Astrocyte of the hippocampus (primary cell): ENCODE measurements around the gene ABCD2.
"Not testable (repeated sequence)": the region's sequence is repeated elsewhere in the genome, so short reads cannot be mapped to it uniquely, and the experiment has no call there.

Source experiments
- DNase-seq: peaks from one replicate; pipeline ENCODE4 v3.0.0; 2011; ENCODE audit warnings: low read depth, low spot score

Gene ABCD2

GRCh38 chr12:39612250-39612649 is 7.4 kb downstream of the ABCD2 start:
- DNase-seq, result no peak

DNA sequence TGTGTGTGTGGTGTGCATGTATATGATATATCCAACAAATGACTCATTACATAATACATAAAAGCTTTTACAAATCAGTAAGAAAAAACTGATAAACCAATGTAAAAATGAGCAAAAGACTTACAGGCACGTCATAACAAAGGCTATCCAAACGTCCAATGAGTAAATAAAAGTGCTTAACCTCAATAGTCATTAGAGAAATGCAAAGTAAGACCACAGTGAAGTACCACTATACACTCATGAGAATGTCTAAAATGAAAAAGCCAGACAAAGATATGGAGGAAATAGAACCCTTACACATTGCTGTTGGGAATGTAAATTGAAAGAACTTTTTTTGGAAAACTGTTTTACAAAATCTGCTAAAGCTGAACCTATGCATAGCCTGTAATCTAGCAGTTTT is 7.8 kb downstream of the ABCD2 start:
- no peak for DNase-seq

DNA sequence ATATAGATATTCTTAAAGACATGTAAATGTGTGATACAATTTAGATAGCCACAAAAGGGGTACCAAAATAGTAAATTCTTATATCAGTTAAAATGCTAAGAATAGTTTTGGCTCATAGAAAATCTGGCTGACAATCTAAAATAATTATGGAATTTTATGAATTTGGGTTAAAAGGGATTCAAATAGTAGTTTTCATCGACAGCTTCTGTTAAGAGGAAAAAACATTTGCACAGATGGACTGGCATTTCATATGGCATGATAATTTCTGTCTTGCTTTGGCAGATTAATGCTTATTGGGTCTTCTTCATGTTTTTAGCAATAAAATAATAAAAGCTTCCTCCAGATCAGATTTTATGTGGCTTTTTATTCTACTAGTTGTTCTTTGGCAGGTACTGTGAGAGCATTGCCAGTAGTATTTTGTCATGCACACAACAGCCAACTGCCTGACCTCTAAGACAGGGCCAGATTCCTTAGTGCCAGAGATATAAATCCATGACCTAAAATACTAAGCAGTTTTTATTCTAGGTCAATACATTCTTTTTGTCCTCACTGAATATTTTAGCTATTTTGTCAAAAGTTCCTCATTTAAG is 9.1 kb downstream of the ABCD2 start:
- DNase-seq, result no peak

GRCh38 chr12:39606712-39607423 is 12.7 kb downstream of the ABCD2 start:
- no peak for DNase-seq

DNA sequence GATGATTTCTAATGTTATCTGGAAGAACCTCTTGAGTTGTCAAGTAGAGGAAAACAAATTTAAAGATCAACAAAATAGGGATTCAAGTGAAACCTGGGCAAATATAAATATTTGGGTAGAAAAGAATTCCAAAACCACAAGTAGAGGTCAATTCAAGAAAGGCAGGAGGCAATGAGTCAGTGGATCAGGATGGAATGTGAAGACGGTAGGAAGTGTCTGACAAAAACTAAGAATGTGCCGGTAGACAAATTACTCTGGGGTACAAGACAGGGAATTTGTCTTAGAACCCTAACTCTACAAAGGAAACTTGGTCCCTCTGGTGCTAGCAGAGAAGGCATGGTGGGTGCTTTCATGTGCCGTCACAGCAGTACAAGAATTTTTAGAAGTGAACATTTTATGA is 13.6 kb downstream of the ABCD2 start:
- DNase-seq, result peak; percentile 56

DNA sequence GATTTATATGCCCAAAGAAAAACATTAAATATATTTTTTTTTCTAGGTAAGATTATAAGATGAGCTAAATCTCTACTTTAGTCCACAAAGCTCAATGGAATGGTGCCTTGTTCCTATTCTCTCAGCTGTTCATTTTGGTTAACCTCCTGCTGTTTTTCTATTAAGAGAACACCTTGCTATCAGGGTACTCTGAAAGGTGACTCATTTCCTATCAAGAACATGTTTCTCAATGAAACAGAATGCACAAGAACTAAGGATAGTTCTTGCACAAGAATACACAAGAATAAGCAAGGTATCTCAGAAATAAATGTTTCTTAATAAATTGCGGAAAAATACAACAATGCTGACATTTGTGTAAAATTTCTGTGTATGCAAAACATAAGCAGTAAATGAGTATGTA is 14.1 kb downstream of the ABCD2 start:
- peak; percentile 21 for DNase-seq

DNA sequence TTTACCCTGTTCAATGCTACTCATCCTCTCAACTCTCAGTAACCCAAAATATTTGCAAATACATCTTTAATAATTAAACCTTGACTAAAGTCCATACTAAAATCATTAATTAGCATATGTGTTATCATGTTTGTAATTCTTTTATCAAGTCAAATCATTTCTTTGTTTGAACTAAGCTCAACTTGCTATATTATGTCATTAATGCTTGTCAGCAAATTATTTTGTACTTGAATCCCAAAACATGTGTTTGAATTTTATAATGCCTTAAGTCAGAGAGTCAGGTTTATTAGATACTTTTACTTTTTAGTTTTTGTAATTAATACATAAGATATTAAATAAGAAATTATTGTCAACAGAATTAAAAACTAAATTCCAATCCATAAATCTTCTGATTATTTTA is 16.5 kb downstream of the ABCD2 start:
- no peak for DNase-seq

- DNase-seq, result not testable (repeated sequence)
Measured at GRCh38 chr12:39601951-39602350, 17.7 kb downstream of the ABCD2 start.

DNA sequence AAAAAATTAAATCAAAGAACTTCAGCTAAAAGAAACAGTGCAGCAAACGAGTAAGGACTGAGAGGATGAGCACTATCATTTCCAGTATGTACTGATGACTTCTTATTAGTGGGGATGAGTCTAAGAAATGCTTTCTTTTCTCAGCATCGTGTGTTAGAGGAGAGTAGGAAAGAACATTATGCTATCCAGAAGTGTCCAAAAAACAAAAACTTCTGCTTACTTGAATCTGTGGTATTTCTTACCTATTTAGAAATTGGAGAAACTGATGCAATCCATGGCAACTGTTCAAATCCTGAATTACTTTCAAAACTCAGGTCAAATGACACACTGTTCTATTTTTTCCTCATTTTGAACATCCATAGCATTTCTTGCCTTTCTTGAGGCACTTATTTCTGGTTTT is 23.7 kb downstream of the ABCD2 start:
- no peak for DNase-seq

DNA sequence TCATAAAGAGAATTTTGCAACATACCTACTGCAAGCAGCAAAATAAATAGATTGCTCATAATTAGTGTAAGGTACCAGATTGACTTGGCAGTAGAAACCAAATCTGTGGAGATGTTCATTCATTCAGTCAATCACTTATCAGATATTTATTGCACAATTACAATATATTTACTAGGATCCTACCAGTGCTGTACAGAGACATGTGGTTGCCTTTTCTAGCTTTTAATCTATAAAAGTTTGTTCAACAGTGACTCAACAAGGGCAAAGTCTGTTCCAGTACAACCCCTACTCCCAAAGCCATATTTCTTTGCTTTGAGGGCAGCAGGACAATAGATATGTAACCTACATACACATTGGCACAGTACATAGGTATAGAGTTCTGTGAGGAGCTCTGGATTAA is 27.3 kb downstream of the ABCD2 start:
- DNase-seq, result no peak

GRCh38 chr12:39588348-39588747 is 31.3 kb downstream of the ABCD2 start:
- DNase-seq, result no peak

DNA sequence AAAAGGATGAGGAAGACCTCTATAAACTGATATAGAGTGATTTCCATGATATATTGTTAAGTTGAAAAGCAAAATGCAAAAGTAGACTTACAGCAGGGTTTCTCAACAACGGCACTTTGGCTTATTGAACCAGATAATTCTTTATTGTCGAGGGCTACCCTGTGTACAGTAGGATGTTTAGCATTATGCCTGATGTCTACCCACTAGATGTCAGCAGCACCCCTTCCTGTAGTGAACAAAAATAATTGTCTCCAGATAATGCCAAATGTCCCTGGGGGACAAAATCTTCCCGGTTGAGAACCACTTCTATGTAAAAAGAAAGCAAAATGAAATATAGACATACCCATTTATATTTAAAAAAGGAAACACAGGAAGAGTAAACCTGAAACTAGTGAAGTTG is 32.4 kb downstream of the ABCD2 start:
- no peak for DNase-seq

- peak; percentile 9 for DNase-seq
Measured at GRCh38 chr12:39586816-39587215, 32.8 kb downstream of the ABCD2 start.

DNA sequence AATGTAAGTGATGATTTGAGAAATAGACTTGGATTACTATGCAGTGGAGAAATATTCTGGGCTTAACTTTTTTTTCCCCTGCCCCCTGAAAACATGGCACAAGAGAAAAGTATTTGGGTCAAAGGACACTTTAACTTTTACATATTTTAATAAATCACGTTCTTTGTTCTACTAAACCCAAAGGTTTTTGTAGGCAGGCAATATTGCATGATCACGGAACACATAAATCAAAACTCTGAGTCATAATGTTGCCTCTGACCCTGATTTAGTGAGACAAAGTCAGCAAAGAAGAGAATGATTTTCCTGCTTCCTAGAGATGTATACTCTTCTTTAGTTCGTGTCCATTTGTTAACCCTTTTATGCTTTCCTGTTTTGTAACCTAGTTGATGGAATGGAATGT is 38.0 kb downstream of the ABCD2 start:
- no peak for DNase-seq

- DNase-seq, result no peak
Measured at GRCh38 chr12:39575498-39575875, 44.1 kb downstream of the ABCD2 start.

DNA sequence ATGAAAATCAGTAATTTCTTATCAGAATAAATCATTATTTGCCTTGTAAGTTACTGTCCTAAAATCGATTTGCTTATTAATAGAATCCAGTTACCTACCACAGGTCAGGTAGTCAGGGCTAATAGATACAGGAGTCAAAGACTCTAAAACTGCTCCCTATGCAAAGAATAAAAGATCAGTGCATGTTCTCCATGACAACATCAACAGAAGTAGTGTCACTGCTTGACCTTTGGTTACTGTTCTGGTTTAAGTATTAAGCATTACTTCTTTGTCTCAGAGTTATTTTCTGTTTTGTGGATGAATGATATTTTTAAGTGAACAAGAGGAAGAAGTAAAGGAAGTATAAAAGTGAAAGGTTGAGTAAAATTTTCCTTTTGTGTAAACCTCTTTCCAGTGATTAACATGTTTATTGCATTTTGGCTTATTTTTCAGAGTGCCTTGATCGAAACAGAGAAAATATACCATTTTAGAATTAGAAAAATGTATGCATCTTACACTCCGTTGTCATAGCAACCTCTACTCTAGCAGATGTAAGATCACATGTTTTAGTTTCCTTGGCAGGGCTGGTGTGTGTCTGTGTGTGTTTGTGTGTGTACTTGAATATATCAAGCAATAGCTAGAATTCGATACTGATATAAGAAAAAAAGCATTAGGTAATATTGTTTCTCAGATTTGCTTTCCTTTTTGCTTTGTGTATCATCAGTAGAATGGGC is 44.7 kb downstream of the ABCD2 start:
- DNase-seq, result no peak

GRCh38 chr12:39574378-39574777 is 45.2 kb downstream of the ABCD2 start:
- no peak for DNase-seq

- no peak for DNase-seq
Measured at GRCh38 chr12:39573971-39574370, 45.6 kb downstream of the ABCD2 start.

- no peak for DNase-seq
Measured at GRCh38 chr12:39572551-39572950, 47.1 kb downstream of the ABCD2 start.

DNA sequence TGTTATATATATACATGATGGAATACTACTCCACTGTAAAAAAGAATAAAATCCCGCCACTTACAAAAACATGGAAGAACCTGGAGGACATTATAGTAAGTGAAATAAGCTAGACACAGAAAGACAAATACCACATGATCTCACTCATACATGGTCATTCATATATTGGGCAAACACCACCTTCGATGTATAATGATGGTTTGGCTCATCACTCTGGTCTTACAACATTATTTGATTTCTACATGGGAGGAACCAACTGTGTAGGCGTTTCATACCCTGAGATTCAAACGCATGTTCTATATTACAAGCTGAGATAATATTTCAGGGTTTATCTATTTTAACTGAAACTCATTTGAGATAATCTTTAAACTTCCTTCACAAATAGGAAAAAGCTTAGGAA is 48.3 kb downstream of the ABCD2 start:
- no peak for DNase-seq

DNA sequence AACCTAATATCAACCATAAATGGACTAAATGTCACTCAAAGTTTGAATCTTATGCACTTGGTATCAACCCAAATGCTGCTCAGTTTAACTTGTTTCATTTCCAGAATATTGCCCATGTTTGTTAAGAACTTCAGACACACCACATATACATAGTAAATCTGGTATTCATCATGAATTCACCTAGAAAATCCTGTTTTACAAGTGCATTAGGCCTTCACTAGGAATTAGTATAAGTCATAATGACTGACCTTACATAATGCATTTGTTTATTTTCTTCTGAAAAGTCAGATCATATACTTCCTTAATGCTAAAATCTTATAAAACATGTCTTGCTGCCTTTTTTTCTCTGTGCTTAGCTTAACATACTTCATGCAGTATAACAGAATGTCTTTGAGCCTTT is 66.1 kb downstream of the ABCD2 start:
- no peak for DNase-seq

DNA sequence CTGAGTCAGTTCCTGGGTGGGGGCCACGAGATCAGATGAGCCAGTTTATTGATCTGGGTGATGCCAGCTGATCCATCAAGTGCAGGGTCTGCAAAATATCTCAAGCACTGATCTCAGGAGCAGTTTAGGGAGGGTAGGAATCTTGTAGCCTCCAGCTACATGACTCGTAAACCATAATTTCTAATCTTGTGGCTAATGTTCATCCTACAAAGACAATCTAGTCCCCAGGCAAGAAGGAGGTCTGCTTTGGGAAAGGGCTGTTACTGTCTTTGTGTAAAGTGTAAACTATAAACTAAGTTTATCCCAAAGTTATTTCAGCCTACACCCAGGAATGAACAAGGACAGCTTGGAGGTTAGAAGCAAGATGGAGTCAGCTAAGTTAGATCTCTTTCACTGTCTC is 75.4 kb downstream of the ABCD2 start:
- not testable (repeated sequence) for DNase-seq

GRCh38 chr12:39541471-39541870 is 78.1 kb downstream of the ABCD2 start:
- no peak for DNase-seq
